HEK293 (cell line): ENCODE data around the gene TP63.

Experiments
- CTCF ChIA-PET: fragments of 350-600 bp; formaldehyde crosslinking; extraction: SDS; loops from one replicate; lab custom pipeline; 2021; ENCODE audit warnings: antibody characterized with exemption; lab: Yijun Ruan, JAX
- POLR2A ChIA-PET: fragments of 300-600 bp; formaldehyde crosslinking; extraction: SDS; loops from one replicate; lab custom pipeline; 2020; ENCODE audit warnings: antibody characterized with exemption, inconsistent platforms; lab: Yijun Ruan, JAX
- H3K27ac ChIP-seq: fragments of 200-500 bp; sonication (Bioruptor generic); 2 replicates; pipeline ENCODE4 v1.5.1; 2014; ENCODE audit warnings: low read depth, low read length, control low read depth, inconsistent platforms; ENCODE audit errors: extremely low read depth
- H3K36me3 ChIP-seq, 2 experiments: fragments of 200-500 bp in 1 of 2; sonication (Bioruptor generic) in 1 of 2; 1 replicate in 1 of 2; 2 replicates in 1 of 2; pipeline ENCODE4 v1.5.1; 2014 to 2017; ENCODE audit warnings: inconsistent platforms in 2 of 2, low read length in 2 of 2; ENCODE audit not compliant: control insufficient read depth in 2 of 2, insufficient read depth in 1 of 2
- H3K4me1 ChIP-seq: fragments of 200-500 bp; sonication (Bioruptor generic); 2 replicates; pipeline ENCODE4 v1.5.1; 2014; ENCODE audit warnings: mild to moderate bottlenecking, low read length, inconsistent platforms; ENCODE audit not compliant: control insufficient read depth, insufficient read depth
- H3K4me3 ChIP-seq: 2 replicates; pipeline ENCODE4 v1.5.1; 2011; ENCODE audit warnings: low read depth, mild to moderate bottlenecking, control low read depth, low read length, moderate library complexity
- H3K9me3 ChIP-seq: fragments of 200-500 bp; sonication (Bioruptor generic); 2 replicates; pipeline ENCODE4 v1.5.1; 2014; ENCODE audit warnings: low read depth, low read length, inconsistent platforms; ENCODE audit not compliant: control insufficient read depth, insufficient read depth
- BCL6B ChIP-seq: fragments of 450-650 bp; formaldehyde crosslinking; IDR thresholded peaks from 2 replicates; pipeline ENCODE4 v1.5.1; 2017; ENCODE audit warnings: missing biosample characterization, missing genetic modification characterization
- CTCF ChIP-seq: fragments of 450-650 bp; formaldehyde crosslinking; IDR thresholded peaks from 2 replicates; pipeline ENCODE4 v1.5.1; 2016; ENCODE audit warnings: missing biosample characterization, missing genetic modification characterization
- KLF17 ChIP-seq: fragments of 450-650 bp; formaldehyde crosslinking; IDR thresholded peaks from 2 replicates; pipeline ENCODE4 v1.5.1; 2016; ENCODE audit warnings: missing biosample characterization, missing genetic modification characterization
- TCF7L2 ChIP-seq: IDR thresholded peaks from 2 replicates; pipeline ENCODE4 v1.6.1; 2011; ENCODE audit warnings: low read depth, mild to moderate bottlenecking, inconsistent platforms, low read length, moderate library complexity, borderline replicate concordance
- ZNF10 ChIP-seq: fragments of 450-650 bp; formaldehyde crosslinking; IDR thresholded peaks from 2 replicates; pipeline ENCODE4 v1.5.1; 2017; ENCODE audit warnings: missing biosample characterization, missing genetic modification characterization
- ZNF114 ChIP-seq: fragments of 450-650 bp; formaldehyde crosslinking; IDR thresholded peaks from 2 replicates; pipeline ENCODE4 v1.5.0; 2017; ENCODE audit warnings: missing biosample characterization, missing genetic modification characterization
- ZNF155 ChIP-seq: fragments of 450-650 bp; formaldehyde crosslinking; IDR thresholded peaks from 2 replicates; pipeline ENCODE4 v1.5.1; 2016; ENCODE audit warnings: missing biosample characterization, missing genetic modification characterization
- ZNF16 ChIP-seq: fragments of 450-650 bp; formaldehyde crosslinking; IDR thresholded peaks from 2 replicates; pipeline ENCODE4 v1.5.1; 2016; ENCODE audit warnings: low read depth, missing biosample characterization, missing genetic modification characterization
- ZNF19 ChIP-seq: fragments of 450-650 bp; formaldehyde crosslinking; IDR thresholded peaks from 2 replicates; pipeline ENCODE4; 2016; ENCODE audit warnings: missing biosample characterization, missing genetic modification characterization, low read depth
- ZNF341 ChIP-seq: fragments of 450-650 bp; formaldehyde crosslinking; IDR thresholded peaks from 2 replicates; pipeline ENCODE4; 2016; ENCODE audit warnings: low read depth, missing biosample characterization, missing genetic modification characterization
- ZNF37A ChIP-seq: fragments of 450-650 bp; IDR thresholded peaks from 2 replicates; pipeline ENCODE4 v1.5.1; 2018; ENCODE audit warnings: missing biosample characterization, missing genetic modification characterization
- ZNF416 ChIP-seq: fragments of 450-650 bp; formaldehyde crosslinking; IDR thresholded peaks from 2 replicates; pipeline ENCODE4 v1.5.1; 2016; ENCODE audit warnings: missing biosample characterization, missing genetic modification characterization
- ZNF510 ChIP-seq: fragments of 450-650 bp; formaldehyde crosslinking; IDR thresholded peaks from 2 replicates; pipeline ENCODE4 v1.5.1; 2018; ENCODE audit warnings: mild to moderate bottlenecking, missing genetic modification characterization, missing biosample characterization; ENCODE audit not compliant: insufficient replicate concordance
- ZNF513 ChIP-seq: fragments of 450-650 bp; IDR thresholded peaks from 2 replicates; pipeline ENCODE4 v1.5.1; 2018; ENCODE audit warnings: missing biosample characterization, missing genetic modification characterization
- ZNF548 ChIP-seq: fragments of 450-650 bp; formaldehyde crosslinking; IDR thresholded peaks from 2 replicates; pipeline ENCODE4 v1.5.1; 2016; ENCODE audit warnings: missing biosample characterization, missing genetic modification characterization
- ZNF555 ChIP-seq: fragments of 450-650 bp; formaldehyde crosslinking; conservative IDR thresholded peaks from 2 replicates; pipeline ENCODE4 v1.5.1; 2017; ENCODE audit warnings: missing biosample characterization, mild to moderate bottlenecking, missing genetic modification characterization, inconsistent platforms
- ZNF585B ChIP-seq: fragments of 450-650 bp; formaldehyde crosslinking; IDR thresholded peaks from 2 replicates; pipeline ENCODE4 v1.5.1; 2016; ENCODE audit warnings: missing biosample characterization, missing genetic modification characterization
- ZNF623 ChIP-seq: fragments of 450-650 bp; formaldehyde crosslinking; IDR thresholded peaks from 2 replicates; pipeline ENCODE4 v1.5.1; 2016; ENCODE audit warnings: missing biosample characterization, missing genetic modification characterization
- ZNF768 ChIP-seq: fragments of 450-650 bp; formaldehyde crosslinking; IDR thresholded peaks from 2 replicates; pipeline ENCODE4 v1.5.1; 2018; ENCODE audit warnings: missing biosample characterization, mild to moderate bottlenecking, missing genetic modification characterization

The TP63 gene

GRCh38 chr3:189853906-189854305 lies 222.7 kb downstream of the TP63 start:
- TF ChIP-seq BCL6B (tag by site-specific recombination) (no peak), ZNF19 (no peak), ZNF585B (no peak), ZNF510 (tag by site-specific recombination) (no peak), ZNF416 (no peak), ZNF10 (no peak), ZNF155 (tag by site-specific recombination) (no peak), TCF7L2 (no peak), ZNF16 (tag by site-specific recombination) (no peak), ZNF37A (tag by site-specific recombination) (no peak), CTCF (tag by site-specific recombination) (no peak), KLF17 (tag by site-specific recombination) (no peak)
- Histone ChIP-seq H3K36me3 (no peaks in the 10 kb centered on the region), H3K4me1 (no peaks in the 10 kb centered on the region), H3K4me3 (no peak overlapping the region), H3K9me3 (no peaks in the 10 kb centered on the region), H3K27ac (no peak overlapping the region)
- POLR2A ChIA-PET: no interaction called here
- CTCF ChIA-PET: interaction anchor here (0.5 kb wide), 1 partner anchor 569 kb away, joined by 4 read pairs; no protein-coding TSS in a partner anchor

- no peak for TF ChIP-seq ZNF555
- TF ChIP-seq ZNF768: no peak
- no peak for TF ChIP-seq ZNF16 (tag by site-specific recombination)
- POLR2A ChIA-PET: no interaction called here
- no peaks in the 10 kb centered on the region for H3K4me1 ChIP-seq
These were observed 229.1 kb downstream of the TP63 start for GRCh38 chr3:189860296-189860695.

GRCh38 chr3:189862385-189862998 lies 231.3 kb downstream of the TP63 start:
- no peak for TF ChIP-seq ZNF623 (tag by site-specific recombination)
- no peak for TF ChIP-seq ZNF548 (tag by site-specific recombination)
- no peak for TF ChIP-seq ZNF513 (tag by site-specific recombination)
- no peak for TF ChIP-seq ZNF114 (tag by site-specific recombination)
- TF ChIP-seq ZNF341 (tag by site-specific recombination): no peak
- H3K4me1 ChIP-seq: no peaks in the 10 kb centered on the region
- H3K9me3 ChIP-seq: no peaks in the 10 kb centered on the region
- no peak overlapping the region for H3K27ac ChIP-seq
- POLR2A ChIA-PET: no interaction called here
- CTCF ChIA-PET: no interaction called here
- H3K36me3 ChIP-seq: no peaks in the 10 kb centered on the region
- no peak overlapping the region for H3K4me3 ChIP-seq

More at GRCh38 chr3:189860296-189860695, 229.1 kb downstream of the TP63 start:
- Histone ChIP-seq H3K36me3 (no peaks in the 10 kb centered on the region), H3K9me3 (no peaks in the 10 kb centered on the region), H3K27ac (no peak overlapping the region), H3K4me3 (no peak overlapping the region)
- CTCF ChIA-PET: no interaction called here
